Liver (tissue), 9 donors: ENCODE data around the gene PDE6B. TPM values are rescaled to one million over a fixed set of nuclear protein-coding genes. Genes with fewer than 3 reads are reported as not detected.

Source experiments
- DNase-seq: peaks from one replicate; pipeline ENCODE4 v3.0.0-alpha.2; 2017; ENCODE audit warnings: low spot score
- H3K27ac ChIP-seq, 2 donors: one replicate each; pipeline ENCODE4 v1.7.0; 2013; ENCODE audit warnings: inconsistent platforms in 2 of 2, low read length in 2 of 2, control low read depth in 1 of 2, low read depth in 1 of 2, mild to moderate bottlenecking in 1 of 2
- H3K27me3 ChIP-seq, 4 donors: one replicate each; pipeline versions ENCODE4 v1.6.1 to v1.7.0; 2013; ENCODE audit warnings: low read length in 3 of 4, inconsistent platforms in 1 of 4, mild to moderate bottlenecking in 1 of 4, moderate library complexity in 1 of 4; ENCODE audit not compliant: control insufficient read depth in 4 of 4, insufficient read depth in 4 of 4
- H3K36me3 ChIP-seq, 4 donors: one replicate each; pipeline versions ENCODE4 v1.6.1 to v1.7.0; 2013; ENCODE audit warnings: low read length in 3 of 4, mild to moderate bottlenecking in 3 of 4, low read depth in 1 of 4, moderate library complexity in 1 of 4; ENCODE audit not compliant: control insufficient read depth in 4 of 4, insufficient read depth in 3 of 4
- H3K4me1 ChIP-seq, 4 donors: one replicate each; pipeline versions ENCODE4 v1.6.1 to v1.7.0; 2013; ENCODE audit warnings: low read length in 3 of 4, mild to moderate bottlenecking in 3 of 4, moderate library complexity in 1 of 4; ENCODE audit not compliant: control insufficient read depth in 4 of 4, insufficient read depth in 4 of 4
- H3K4me3 ChIP-seq, 3 donors: one replicate each; pipeline versions ENCODE4 v1.6.1 to v1.7.0; 2013; ENCODE audit warnings: low read length in 3 of 3, control low read depth in 1 of 3, low read depth in 1 of 3, mild to moderate bottlenecking in 1 of 3
- H3K9ac ChIP-seq, 2 donors: one replicate each; pipeline ENCODE4 v1.7.0; 2013; ENCODE audit warnings: low read length in 2 of 2, mild to moderate bottlenecking in 2 of 2, moderate library complexity in 2 of 2, control low read depth in 1 of 2, low read depth in 1 of 2
- H3K9me3 ChIP-seq, 4 donors: one replicate each; pipeline versions ENCODE4 v1.6.1 to v1.7.0; 2013; ENCODE audit warnings: low read length in 3 of 4; ENCODE audit not compliant: control insufficient read depth in 4 of 4
- CTCF ChIP-seq: fragments of 150-350 bp; IDR thresholded peaks from 2 replicates; pipeline ENCODE4 v1.5.1; 2017; ENCODE audit warnings: improper control_type of control experiment, low read depth, low read length; ENCODE audit not compliant: missing input control
- FOXA2 ChIP-seq: IDR thresholded peaks from 2 replicates; pipeline ENCODE4 v1.6.1; 2016; ENCODE audit warnings: antibody characterized with exemption
- GABPA ChIP-seq, 2 donors: IDR thresholded peaks in 1 of 2; conservative IDR thresholded peaks in 1 of 2; 2 replicates each; pipeline ENCODE4 v1.6.1; 2016; ENCODE audit warnings: antibody characterized with exemption in 2 of 2, mild to moderate bottlenecking in 1 of 2, moderate library complexity in 1 of 2
- HNF4A ChIP-seq, 2 donors: conservative IDR thresholded peaks; 2 replicates each; pipeline ENCODE4 v1.6.1; 2016; ENCODE audit warnings: antibody characterized with exemption in 2 of 2, mild to moderate bottlenecking in 2 of 2
- HNF4G ChIP-seq: IDR thresholded peaks from 2 replicates; pipeline ENCODE4 v1.6.1; 2016; ENCODE audit warnings: antibody characterized with exemption
- JUND ChIP-seq, 2 donors: IDR thresholded peaks; 2 replicates each; pipeline ENCODE4 v1.6.1; 2016; ENCODE audit warnings: antibody characterized with exemption in 2 of 2
- MAX ChIP-seq: IDR thresholded peaks from 2 replicates; pipeline ENCODE4 v1.6.1; 2016; ENCODE audit warnings: antibody characterized with exemption
- RAD21 ChIP-seq, 2 donors: IDR thresholded peaks; 2 replicates each; pipeline ENCODE4 v1.6.1; 2016; ENCODE audit warnings: antibody characterized with exemption in 2 of 2, mild to moderate bottlenecking in 2 of 2
- REST ChIP-seq: IDR thresholded peaks from 2 replicates; pipeline ENCODE4 v1.6.1; 2016; ENCODE audit warnings: antibody characterized with exemption, mild to moderate bottlenecking
- RXRA ChIP-seq, 2 donors: IDR thresholded peaks; 2 replicates each; pipeline ENCODE4 v1.6.1; 2017 to 2018; ENCODE audit warnings: antibody characterized with exemption in 2 of 2, mild to moderate bottlenecking in 1 of 2
- SP1 ChIP-seq: IDR thresholded peaks from 2 replicates; pipeline ENCODE4 v1.6.1; 2018; ENCODE audit warnings: antibody characterized with exemption, mild to moderate bottlenecking
- YY1 ChIP-seq: IDR thresholded peaks from 2 replicates; pipeline ENCODE4 v1.6.1; 2016; ENCODE audit warnings: antibody characterized with exemption, mild to moderate bottlenecking
- ZBTB33 ChIP-seq: IDR thresholded peaks from 2 replicates; pipeline ENCODE4 v1.6.1; 2016; ENCODE audit warnings: antibody characterized with exemption
- WGBS: extraction: QIAGEN DNeasy Blood & Tissue Kit; methylation state at CpG from one replicate; pipeline ENCODE4 v1.1.7; 2013; 5-methylcytosine and 5-hydroxymethylcytosine counted together
- polyA plus RNA-seq, 2 donors: library from polyadenylated mRNA; stranded (reverse) in 1 of 2; unstranded in 1 of 2; fragments of 200-250 nt in 1 of 2; fragments of >200 nt in 1 of 2; fragmentation: Nextera tagmentation in 1 of 2; extraction: Ambion mirVana in 1 of 2; gene quantifications; one replicate each; pipeline versions ENCODE4 v1.2.1 to v1.2.3, GENCODE V29; 2013 to 2015
- total RNA-seq, 2 donors: library from RNA; depleted of rRNA; stranded (reverse); fragments of >200 nt; gene quantifications; one replicate each; pipeline ENCODE4 v1.2.3, GENCODE V29; 2014
- donor health status: healthy.
- donor health status: healthy.
- donor health status: healthy.
- donor health status: healthy.
- donor health status: healthy.

The PDE6B gene
- total and polyA plus RNA-seq, 4 donors: 0.28 to 7.3 (median 0.49) TPM

GRCh38 chr4:578451-579443 lies 46.6 kb upstream of the PDE6B start:
- H3K27ac ChIP-seq: no peak overlapping the region
- WGBS: 24% methylated on average over 32 of the region's 32 CpGs
- peaks cover 0 to 17% (median 5%) of the 10 kb centered on the region in 4 donors for H3K27me3 ChIP-seq
- peaks cover 0 to 11% (median 2%) of the 10 kb centered on the region in 4 donors for H3K9me3 ChIP-seq
- H3K4me3 ChIP-seq: no peak overlapping the region
- H3K36me3 ChIP-seq: no peaks in the 10 kb centered on the region
- peaks cover 0 to 11% (median 7%) of the 10 kb centered on the region in 4 donors for H3K4me1 ChIP-seq
- DNase-seq: no peak
- no peak overlapping the region for H3K9ac ChIP-seq
- TF ChIP-seq YY1 (no peak), GABPA (IDR thresholded peaks at IDR 0.05 in 1 of 2, conservative IDR thresholded peaks at IDR 0.05 in 1 of 2) (no peak), CTCF (no peak), RXRA (IDR thresholded peaks at IDR 0.05) (no peak), REST (no peak), MAX (no peak)

GRCh38 chr4:579543-580175 lies 45.7 kb upstream of the PDE6B start:
- peaks cover 0 to 13% (median 3%) of the 10 kb centered on the region in 4 donors for H3K27me3 ChIP-seq
- H3K36me3 ChIP-seq: no peaks in the 10 kb centered on the region
- H3K27ac ChIP-seq: no peak overlapping the region
- H3K9me3 ChIP-seq: peaks cover 0 to 18% (median 2%) of the 10 kb centered on the region in 4 donors
- H3K4me1 ChIP-seq: peaks cover 0 to 11% (median 7%) of the 10 kb centered on the region in 4 donors
- H3K9ac ChIP-seq: no peak overlapping the region
- no peak overlapping the region for H3K4me3 ChIP-seq
- 39% methylated on average over 11 of the region's 11 CpGs for WGBS
- no peak for DNase-seq
- TF ChIP-seq SP1: no peak
- no peak for TF ChIP-seq REST
- TF ChIP-seq FOXA2: no peak
- TF ChIP-seq YY1: no peak
- TF ChIP-seq JUND (IDR thresholded peaks at IDR 0.05): no peak
- no peak for TF ChIP-seq HNF4G
- no peak for TF ChIP-seq ZBTB33
- TF ChIP-seq GABPA (IDR thresholded peaks at IDR 0.05 in 1 of 2, conservative IDR thresholded peaks at IDR 0.05 in 1 of 2): no peak
- no peak for TF ChIP-seq RAD21 (IDR thresholded peaks at IDR 0.05)
- TF ChIP-seq HNF4A (conservative IDR thresholded peaks at IDR 0.05): no peak
- TF ChIP-seq CTCF: no peak
- no peak for TF ChIP-seq MAX
